ENCODE data around the gene PANK2.
A peak's percentile ranks its signal among the peaks of the same experiment; 100 is the strongest.
"Not testable (repeated sequence)": the region's sequence is repeated elsewhere in the genome, so short reads cannot be mapped to it uniquely, and the experiment has no call there.

PANK2 gene

GRCh38 chr20:3888622-3889488, at the start of gene PANK2:
Gene PANK2, plus strand, starts transcription at chr20:3889387.
- DNase-seq (ENCODE audit: low spot score): peak; percentile 99

GRCh38 chr20:3840201-3840600, 49.0 kb upstream of the PANK2 start:
- DNase-seq (ENCODE audit: low spot score): not testable (repeated sequence)

- no peak for DNase-seq (ENCODE audit: low spot score)
Measured at GRCh38 chr20:3842348-3842930, 46.7 kb upstream of the PANK2 start.

DNA sequence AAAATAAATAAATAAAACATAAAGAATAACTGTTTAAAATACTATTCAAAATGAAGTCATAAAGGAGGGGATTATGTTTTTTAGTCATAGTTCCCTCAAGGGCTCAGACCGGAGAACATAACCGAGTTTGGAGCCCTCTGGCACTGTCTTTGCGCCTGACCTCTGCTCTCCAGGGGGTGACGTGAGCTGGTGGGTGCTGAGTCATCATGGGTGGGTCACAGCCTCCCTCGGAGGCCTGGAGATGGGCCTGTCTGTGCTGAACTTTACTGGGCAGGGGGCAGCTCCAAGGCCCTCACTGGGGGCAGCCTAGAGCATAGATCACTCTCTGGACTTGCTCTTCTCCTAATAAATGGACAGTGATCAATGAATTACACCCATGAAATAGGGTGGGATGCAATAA, 45.7 kb upstream of the PANK2 start:
- DNase-seq (ENCODE audit: low spot score): peak; percentile 52

GRCh38 chr20:3843990-3844619, 45.1 kb upstream of the PANK2 start:
- not testable (repeated sequence) for DNase-seq (ENCODE audit: low spot score)

DNA sequence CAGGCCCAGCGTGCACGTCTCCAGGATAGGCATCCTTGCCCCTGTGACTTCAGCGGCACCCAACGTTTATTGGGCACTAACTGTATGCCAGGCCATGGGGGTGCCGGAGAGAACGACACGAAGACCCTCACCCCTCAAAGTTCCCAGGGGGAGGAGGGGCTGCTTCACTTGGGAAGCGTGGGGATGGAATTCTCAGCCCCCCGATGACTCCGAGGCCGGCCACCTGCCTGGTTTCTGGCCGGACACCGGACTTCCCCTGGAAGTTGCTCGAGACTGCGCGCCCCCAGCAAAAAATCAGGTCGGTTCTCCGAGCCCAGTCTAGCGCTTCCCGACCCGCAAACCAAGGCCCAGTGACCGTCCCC, 42.8 kb upstream of the PANK2 start:
- DNase-seq (ENCODE audit: low spot score): no peak

DNA sequence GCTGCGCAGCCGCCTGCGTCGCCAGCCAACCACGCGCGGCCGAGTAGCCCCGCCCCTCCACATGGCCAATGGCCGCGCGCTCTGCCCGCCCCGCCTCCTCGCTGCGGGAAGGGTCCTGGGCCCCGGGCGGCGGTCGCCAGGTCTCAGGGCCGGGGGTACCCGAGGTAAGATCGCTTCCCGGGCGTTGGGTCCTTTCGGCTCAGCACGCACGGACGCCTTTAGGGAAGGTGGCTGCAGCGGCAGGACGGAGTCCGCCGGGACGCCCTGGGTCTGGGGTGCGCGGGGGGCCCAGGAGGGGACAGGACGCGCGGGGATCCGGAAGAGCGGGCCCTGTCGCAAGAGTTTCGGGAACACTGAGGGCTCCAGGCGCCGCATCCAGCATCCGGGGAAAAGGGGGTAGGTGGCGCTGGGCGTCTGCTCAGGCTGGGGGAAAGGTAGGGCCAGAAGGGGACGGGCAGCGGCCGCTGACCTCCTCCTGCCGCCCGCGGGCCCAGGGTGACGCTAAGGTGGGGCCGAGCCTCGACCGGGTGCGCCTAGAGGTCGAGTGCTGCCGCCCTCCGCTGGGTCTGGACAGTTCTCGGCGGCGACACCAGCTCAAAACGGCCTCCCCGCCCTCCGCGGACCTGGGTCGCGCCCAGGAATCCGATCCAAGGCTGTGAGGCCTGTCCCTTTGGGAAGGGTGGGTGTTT, 42.3 kb upstream of the PANK2 start, which contains the start of gene MAVS:
MAVS (plus strand) TSS at position 95 of the 689 bp plus-strand sequence. CDS start 7,791 bp downstream, outside the sequence.
- peak; percentile 80 for DNase-seq (ENCODE audit: low spot score)

DNA sequence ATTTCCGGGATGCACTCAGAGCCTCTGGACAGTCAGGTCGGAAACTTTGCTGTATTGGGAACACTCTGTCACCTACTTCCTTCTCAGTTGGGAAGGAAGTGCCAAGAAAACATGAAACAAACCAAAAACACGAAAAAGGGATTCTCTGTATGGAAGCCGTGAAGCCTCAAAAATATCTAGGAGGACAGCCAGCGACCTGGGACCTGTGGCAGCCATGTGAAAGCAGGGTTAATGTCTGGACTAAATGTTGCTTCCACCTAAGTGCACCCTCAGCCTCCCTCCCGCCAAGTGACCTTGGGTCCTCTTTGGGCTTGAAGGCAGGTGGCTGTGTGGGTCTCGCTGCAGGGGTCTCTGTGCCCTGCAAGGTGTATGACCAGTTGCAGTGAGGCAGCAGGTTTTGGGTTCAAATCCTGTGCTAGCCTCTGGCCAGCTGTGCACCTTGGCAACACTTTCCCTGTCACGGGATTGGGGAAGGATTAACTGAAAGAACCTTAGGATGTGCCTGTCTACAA, 41.7 kb upstream of the PANK2 start:
- no peak for DNase-seq (ENCODE audit: low spot score)

DNA sequence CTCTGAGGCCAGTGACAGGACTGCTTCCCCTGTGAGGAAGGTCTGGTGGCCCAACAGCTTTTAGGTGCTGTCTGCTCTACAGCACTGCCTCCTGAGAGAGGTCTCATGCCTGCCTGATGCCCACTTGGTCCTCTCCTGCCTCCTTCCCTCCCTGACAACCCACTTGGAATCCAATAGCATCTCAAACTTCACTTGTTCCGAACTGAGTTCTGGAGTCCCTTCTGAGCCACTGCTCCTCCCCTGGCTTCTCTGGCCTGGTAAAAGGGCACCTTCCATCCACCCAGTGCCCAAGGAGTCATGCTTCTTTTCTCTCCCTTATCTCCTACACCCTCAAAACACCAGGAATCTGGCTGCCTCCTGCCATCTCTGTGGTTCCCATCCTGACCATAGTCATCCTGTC, 40.6 kb upstream of the PANK2 start:
- DNase-seq (ENCODE audit: low spot score): no peak

DNA sequence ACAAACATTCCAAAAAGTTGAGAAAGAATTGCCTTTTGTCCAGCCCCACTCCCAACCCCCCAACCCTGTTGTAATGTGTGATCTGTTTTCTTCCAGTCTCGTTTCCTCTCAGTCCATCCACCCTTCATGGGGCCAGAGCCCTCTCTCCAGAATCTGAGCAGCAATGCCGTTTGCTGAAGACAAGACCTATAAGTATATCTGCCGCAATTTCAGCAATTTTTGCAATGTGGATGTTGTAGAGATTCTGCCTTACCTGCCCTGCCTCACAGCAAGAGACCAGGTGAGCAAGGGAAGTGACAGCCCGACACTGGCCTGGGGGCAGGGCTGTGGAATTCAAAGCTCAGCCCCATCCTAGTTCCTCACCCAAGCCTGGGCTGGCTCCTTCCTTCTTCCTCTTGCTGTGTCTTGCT, 34.7 kb upstream of the PANK2 start:
- DNase-seq (ENCODE audit: low spot score): no peak

GRCh38 chr20:3857405-3857804, 31.8 kb upstream of the PANK2 start:
- DNase-seq (ENCODE audit: low spot score): no peak

DNA sequence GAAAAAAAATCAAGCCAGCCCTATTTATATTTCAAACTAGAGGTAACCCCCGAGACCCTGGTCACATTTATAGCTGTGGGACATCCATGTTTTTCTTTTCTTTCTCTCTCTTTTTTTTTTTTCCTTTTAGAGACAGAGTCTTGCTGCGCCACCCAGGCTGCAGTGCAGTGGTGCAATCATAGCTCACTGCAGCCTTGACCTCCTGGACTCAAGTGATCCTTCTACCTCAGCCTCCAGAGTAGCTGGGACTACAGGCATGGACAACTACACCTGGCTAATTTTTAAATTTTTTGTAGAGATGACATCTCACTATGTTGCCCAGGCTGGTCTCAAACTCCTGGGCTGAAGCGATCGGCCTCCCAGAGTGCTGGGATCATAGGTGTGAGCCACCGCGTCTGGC, 30.5 kb upstream of the PANK2 start:
- no peak for DNase-seq (ENCODE audit: low spot score)

- DNase-seq (ENCODE audit: low spot score): no peak
Measured at GRCh38 chr20:3861191-3861590, 28.0 kb upstream of the PANK2 start.

GRCh38 chr20:3862333-3862732, 26.9 kb upstream of the PANK2 start:
- no peak for DNase-seq (ENCODE audit: low spot score)

DNA sequence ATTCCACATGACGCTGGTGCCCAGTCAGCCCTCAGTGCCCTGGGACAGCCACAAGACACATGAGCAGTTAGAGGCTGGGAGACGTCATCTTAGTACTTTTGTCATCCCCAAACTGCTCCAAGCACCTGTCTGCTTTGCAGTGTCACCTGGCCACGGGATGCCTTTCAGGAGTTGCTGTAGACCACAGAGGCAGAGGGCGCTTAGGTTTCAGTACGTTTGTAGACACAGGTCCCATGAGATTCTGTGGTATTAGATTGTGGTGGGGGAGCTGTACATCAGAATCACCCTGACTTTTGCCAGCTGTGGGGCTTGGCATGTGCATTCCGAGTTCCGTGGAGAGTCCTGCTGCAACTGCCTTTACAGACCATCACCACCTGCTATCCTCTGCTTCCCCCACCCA, 25.9 kb upstream of the PANK2 start:
- no peak for DNase-seq (ENCODE audit: low spot score)

DNA sequence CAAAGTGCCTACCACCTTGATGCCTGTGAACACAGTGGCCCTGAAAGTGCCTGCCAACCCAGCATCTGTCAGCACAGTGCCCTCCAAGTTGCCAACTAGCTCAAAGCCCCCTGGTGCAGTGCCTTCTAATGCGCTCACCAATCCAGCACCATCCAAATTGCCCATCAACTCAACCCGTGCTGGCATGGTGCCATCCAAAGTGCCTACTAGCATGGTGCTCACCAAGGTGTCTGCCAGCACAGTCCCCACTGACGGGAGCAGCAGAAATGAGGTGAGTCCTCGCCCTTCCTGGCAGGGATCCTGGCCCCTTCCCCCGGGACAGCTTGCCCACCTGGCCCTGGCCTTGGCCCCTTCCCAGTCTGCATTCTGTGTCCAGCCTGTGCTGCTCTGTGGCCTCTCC, 24.7 kb upstream of the PANK2 start:
- no peak for DNase-seq (ENCODE audit: low spot score)

DNA sequence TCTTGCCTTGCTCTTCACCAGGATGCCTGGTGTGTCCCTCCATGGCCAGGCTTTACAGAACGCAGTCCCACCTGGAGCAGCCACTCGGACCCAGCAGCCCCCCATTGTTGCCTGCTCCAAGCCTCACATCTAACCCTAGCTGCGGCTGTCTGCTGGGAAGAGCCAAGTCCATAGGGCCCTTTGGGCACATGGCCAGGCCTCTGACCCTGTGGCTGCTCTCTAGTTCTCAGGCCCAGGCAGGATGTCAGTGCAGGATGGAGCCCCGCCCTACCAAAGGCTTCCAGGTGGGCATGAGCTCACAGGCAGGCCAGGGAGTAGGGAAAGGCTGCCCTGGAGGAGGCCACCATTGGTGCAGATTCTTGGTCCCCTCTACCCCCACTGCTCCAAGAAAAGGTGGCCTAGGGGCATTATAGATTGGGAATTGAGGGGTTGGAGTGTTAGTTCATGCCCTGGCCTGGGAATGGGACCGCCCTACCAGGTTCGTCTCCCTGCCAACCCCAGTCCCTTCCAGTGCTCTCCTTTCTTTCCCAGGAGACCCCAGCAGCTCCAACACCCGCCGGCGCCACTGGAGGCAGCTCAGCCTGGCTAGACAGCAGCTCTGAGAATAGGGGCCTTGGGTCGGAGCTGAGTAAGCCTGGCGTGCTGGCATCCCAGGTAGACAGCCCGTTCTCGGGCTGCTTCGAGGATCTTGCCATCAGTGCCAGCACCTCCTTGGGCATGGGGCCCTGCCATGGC, 23.9 kb upstream of the PANK2 start:
- no peak for DNase-seq (ENCODE audit: low spot score)

DNA sequence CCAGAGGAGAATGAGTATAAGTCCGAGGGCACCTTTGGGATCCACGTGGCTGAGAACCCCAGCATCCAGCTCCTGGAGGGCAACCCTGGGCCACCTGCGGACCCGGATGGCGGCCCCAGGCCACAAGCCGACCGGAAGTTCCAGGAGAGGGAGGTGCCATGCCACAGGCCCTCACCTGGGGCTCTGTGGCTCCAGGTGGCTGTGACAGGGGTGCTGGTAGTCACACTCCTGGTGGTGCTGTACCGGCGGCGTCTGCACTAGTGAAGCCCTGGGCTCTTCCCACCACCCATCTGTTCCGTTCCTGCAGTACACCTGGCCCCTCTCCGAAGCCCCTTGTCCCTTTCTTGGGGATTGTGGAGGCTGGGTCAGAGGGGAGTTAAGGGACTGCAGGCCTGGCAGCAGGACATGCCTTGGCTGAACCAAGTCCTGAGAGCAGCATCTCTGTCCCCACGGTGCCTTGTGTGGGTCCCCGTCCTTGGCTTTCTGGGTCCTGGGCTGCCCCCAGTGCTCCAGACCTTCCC, 23.2 kb upstream of the PANK2 start:
- no peak for DNase-seq (ENCODE audit: low spot score)

DNA sequence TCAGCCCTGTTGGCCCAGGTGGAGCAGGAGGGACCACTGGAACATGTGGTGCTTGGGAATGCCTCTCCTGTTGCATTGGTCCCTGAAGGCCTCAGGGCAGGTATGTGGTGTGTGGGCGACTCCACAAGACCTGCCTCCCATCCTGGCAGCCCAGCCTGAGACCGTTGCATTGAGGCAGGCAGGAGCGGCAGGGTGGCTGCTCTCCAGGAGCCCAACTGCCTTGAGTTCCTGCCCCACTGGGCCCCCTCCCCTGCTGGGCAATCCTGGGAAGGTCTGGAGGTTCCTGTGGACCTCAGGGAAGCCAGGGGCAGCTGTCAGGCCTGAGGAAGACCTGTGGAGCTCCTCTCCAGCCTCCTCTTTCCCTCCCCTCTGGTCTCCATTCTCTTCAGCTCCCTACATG, 22.7 kb upstream of the PANK2 start:
- DNase-seq (ENCODE audit: low spot score): no peak

GRCh38 chr20:3867802-3868201, 21.4 kb upstream of the PANK2 start:
- no peak for DNase-seq (ENCODE audit: low spot score)

GRCh38 chr20:3869839-3870634, 19.1 kb upstream of the PANK2 start:
- no peak for DNase-seq (ENCODE audit: low spot score)

Measured in RKO (cell line).